GM18520 (cell line): ENCODE measurements around the gene CCDC158.
"Not testable (repeated sequence)": the region's sequence is repeated elsewhere in the genome, so short reads cannot be mapped to it uniquely, and the experiment has no call there.

Experiments used
- ATAC-seq: cut with Tn5 transposase; IDR thresholded peaks from one replicate; pipeline ENCODE4 v1.9.1; 2021; ENCODE audit not compliant: unreplicated experiment

Gene CCDC158

GRCh38 chr4:76282941-76283689 is 137.8 kb downstream of the CCDC158 start:
- no peak for ATAC-seq

- not testable (repeated sequence) for ATAC-seq
Measured at GRCh38 chr4:76281594-76281993, 139.3 kb downstream of the CCDC158 start.

- ATAC-seq, result no peak
Measured at GRCh38 chr4:76280488-76281441, 140.2 kb downstream of the CCDC158 start.

- ATAC-seq, result no peak
Measured at GRCh38 chr4:76279462-76279861, 141.5 kb downstream of the CCDC158 start.

- ATAC-seq, result no peak
Measured at GRCh38 chr4:76278583-76278982, 142.4 kb downstream of the CCDC158 start.

GRCh38 chr4:76277667-76278066 is 143.3 kb downstream of the CCDC158 start:
- no peak for ATAC-seq

- peak; percentile 78 for ATAC-seq
Measured at GRCh38 chr4:76276813-76277212, 144.1 kb downstream of the CCDC158 start.

- ATAC-seq, result no peak
Measured at GRCh38 chr4:76275486-76276124, 145.3 kb downstream of the CCDC158 start.

- ATAC-seq, result no peak
Measured at GRCh38 chr4:76272999-76273398, 147.9 kb downstream of the CCDC158 start.

GRCh38 chr4:76272582-76272981 is 148.4 kb downstream of the CCDC158 start:
- no peak for ATAC-seq

- ATAC-seq, result no peak
Measured at GRCh38 chr4:76272073-76272472, 148.9 kb downstream of the CCDC158 start.

GRCh38 chr4:76271248-76271647 is 149.7 kb downstream of the CCDC158 start:
- no peak for ATAC-seq

- ATAC-seq, result no peak
Measured at GRCh38 chr4:76270244-76271175, 150.4 kb downstream of the CCDC158 start.

- ATAC-seq, result no peak
Measured at GRCh38 chr4:76267811-76268210, 153.1 kb downstream of the CCDC158 start.

GRCh38 chr4:76266627-76267026 is 154.3 kb downstream of the CCDC158 start:
- ATAC-seq, result no peak

- ATAC-seq, result no peak
Measured at GRCh38 chr4:76265631-76266218, 155.2 kb downstream of the CCDC158 start.
